GM12865 (cell line): ENCODE measurements around the gene WNT7B.

Experiments used
- DNase-seq: peaks from one replicate; pipeline ENCODE4 v3.0.0; 2010; ENCODE audit warnings: low read depth
- H3K4me3 ChIP-seq: 2 replicates; pipeline ENCODE4 v1.5.1; 2011; ENCODE audit warnings: mild to moderate bottlenecking, low read depth, low read length, control low read depth
- CTCF ChIP-seq: IDR thresholded peaks from 2 replicates; pipeline ENCODE4 v1.5.1; 2011; ENCODE audit warnings: low read length, control low read depth, low read depth, inconsistent platforms; ENCODE audit not compliant: insufficient read depth; ENCODE audit errors: missing control alignments

WNT7B gene

GRCh38 chr22:45877036-45877380 is 100.0 kb downstream of the WNT7B start:
- no peak overlapping the region for H3K4me3 ChIP-seq
- TF ChIP-seq CTCF, result no peak
- no peak for DNase-seq

DNA sequence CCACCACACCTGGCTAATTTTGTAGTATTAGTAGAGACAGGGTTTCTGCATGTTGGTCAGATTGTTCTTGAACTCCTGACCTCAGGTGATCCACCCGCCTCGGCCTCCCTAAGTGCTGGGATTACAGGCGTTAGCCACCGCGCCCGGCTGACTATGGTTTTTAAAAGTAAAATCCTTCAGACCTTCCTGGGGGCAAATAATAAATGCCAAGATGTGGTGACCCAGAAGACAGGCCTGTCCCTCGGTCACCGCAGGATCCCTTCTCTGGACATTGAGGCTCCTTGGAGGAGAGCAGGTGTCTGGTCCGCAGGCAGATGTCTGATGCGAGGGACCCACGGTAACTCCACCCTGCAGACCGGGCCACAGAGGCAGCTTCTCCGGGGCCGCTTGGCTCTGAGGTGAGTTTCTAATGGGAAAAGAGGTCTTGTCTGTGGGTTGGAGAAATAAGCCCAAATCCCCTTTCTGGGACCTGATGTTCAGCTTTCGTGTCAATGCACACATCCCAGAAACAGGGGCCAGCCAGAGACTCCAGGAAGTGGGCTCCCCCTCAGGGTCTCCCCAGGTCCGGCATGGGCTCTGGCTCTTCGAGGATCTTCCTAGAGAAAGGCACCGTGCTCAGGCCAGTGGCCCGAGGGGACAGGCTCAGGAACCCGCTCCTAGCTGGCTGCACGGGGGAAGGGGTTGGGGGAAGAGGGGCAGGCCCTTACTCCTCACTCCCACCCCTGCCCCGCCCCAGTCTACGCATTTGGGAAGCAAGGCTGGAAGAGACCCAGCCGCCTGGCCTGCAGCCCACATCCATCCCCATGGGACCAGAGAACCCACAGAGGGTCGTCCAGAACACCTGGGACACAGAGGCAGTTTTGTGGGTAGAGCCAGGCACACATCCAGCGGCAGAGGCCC is 100.6 kb downstream of the WNT7B start:
- TF ChIP-seq CTCF, result no peak
- no peak overlapping the region for H3K4me3 ChIP-seq
- no peak for DNase-seq

DNA sequence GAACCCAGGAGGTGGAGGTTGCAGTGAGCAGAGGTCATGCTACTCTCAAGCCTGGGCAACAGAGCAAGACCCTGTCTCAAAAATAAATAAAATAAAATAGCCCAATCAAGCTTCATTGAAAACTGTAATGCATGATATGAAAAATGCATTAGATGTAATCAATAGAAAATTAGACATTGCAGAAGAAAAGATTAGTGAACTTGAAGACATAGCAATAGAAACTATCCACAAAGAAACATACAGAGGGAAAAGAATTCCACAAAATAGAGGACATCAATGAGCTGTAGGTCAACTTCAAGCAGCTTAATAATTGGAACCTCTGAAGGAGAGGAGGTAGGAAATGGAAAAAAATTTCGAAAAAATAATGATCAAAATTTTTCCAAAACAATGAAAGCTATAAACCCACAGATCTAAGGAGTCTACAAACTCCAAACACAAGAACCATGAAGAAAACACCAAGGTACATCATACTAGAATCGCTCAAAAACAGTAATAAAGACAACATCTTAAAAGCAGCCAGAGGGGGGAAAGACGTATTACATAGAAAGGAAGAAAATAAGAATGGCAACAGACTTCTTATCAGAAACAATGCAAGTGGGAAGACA is 104.2 kb downstream of the WNT7B start:
- H3K4me3 ChIP-seq, result no peak overlapping the region
- no peak for TF ChIP-seq CTCF
- no peak for DNase-seq

DNA sequence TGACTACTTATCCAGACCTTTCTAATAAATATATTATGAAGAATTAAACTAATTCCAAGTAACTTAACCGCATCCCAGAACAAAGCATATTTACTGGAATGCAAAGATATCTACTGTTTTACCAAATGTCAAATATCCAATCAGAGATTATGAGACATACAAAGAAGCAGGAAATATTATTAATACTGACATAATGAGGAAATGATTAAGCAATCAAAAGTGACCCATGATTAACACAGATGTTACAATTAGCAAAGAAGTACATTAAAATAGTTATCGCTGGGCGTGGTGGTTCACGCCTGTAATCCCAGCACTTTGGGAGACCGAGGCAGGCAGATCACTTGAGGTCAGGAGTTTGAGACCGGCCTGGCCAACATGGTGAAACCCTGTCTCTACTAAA is 105.2 kb downstream of the WNT7B start:
- no peak for TF ChIP-seq CTCF
- no peak for DNase-seq
- H3K4me3 ChIP-seq, result no peak overlapping the region
